NCI-H128 (cell line): ENCODE data around the gene FKBP1B.
"Not testable (repeated sequence)": the region's sequence is repeated elsewhere in the genome, so short reads cannot be mapped to it uniquely, and the experiment has no call there.

Source experiments
- DNase-seq: peaks from one replicate; lab custom pipeline; 2025; ENCODE audit not compliant: unreplicated experiment; lab: John Stamatoyannopoulos, UW

FKBP1B gene

GRCh38 chr2:24100732-24101131, 51.2 kb downstream of the FKBP1B start:
- not testable (repeated sequence) for DNase-seq

DNA sequence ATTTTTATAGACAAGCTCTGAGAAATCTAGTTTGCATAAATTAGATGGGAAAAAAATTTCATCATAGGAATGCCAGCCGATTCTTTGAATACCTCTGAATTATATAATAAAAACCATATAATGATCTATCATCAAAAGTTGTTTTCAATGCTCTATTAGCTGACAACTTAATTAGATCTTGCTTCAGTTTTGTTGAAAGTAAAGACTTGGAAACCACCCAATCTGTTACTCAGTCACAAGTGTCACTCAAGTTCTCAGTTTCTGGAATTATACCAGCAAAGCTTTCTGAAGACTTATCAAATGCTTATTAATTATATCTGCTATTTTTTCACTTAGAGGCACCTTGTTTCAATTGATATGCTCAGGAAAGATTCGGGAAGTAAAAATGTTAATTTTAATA, 52.5 kb downstream of the FKBP1B start:
- no peak for DNase-seq

DNA sequence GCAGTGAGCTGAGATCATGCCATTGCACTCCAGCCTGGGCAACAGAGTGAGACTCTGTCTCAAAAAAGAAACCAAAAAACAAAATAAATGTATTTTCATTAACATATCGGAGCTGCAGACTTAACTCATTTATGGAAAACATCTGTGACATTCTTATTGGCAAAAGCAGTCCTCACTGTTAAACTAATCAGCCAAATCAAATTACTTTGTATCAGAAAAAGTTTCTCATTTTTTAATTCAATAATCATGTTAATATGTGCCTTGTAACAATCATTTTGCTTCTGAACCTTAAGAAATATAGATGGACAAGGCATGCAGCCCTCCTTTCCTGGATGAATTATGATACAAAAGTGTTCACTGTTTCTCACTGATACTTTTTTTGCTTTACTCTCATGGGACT, 53.1 kb downstream of the FKBP1B start:
- no peak for DNase-seq

- DNase-seq: no peak
Observed at GRCh38 chr2:24104110-24104650, 54.6 kb downstream of the FKBP1B start.

DNA sequence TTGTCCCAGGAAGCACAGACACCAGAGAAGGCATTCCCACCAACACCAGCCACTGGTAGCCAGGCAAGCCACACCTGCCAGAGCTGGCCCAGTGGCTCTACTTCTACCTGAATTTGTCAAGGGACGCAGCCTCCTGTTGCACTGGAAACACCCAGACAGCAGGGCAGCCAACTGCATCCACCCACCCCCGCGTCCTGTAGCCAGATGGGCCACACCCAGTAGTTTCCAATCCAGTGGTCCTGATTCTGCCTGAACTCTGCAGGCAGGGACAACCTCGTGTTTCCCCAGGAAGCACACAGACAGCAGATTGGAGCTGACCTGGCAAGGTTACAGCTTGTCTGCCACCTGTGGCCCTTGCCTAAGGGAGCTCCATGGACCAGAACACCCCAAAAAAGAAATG, 55.4 kb downstream of the FKBP1B start:
- no peak for DNase-seq

- DNase-seq: no peak
Observed at GRCh38 chr2:24105816-24106215, 56.3 kb downstream of the FKBP1B start.

GRCh38 chr2:24106786-24107185, 57.2 kb downstream of the FKBP1B start:
- no peak for DNase-seq

DNA sequence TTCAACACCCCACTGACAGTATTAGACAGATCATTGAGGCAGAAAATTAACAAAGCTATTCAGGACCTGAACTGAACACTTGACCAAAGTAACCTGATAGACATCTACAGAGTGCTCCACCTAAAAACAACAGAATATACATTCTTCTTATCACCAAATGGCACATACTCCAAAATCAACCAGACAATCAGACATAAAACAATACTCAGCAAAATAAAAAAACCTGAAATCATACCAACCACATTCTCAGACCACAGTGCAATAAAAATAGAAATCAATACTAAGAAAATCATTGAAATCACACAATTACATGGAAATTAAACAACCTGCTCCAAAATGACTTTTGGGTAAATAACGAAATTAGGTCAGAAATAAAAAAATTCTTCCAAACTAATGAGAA, 57.8 kb downstream of the FKBP1B start:
- DNase-seq: no peak

DNA sequence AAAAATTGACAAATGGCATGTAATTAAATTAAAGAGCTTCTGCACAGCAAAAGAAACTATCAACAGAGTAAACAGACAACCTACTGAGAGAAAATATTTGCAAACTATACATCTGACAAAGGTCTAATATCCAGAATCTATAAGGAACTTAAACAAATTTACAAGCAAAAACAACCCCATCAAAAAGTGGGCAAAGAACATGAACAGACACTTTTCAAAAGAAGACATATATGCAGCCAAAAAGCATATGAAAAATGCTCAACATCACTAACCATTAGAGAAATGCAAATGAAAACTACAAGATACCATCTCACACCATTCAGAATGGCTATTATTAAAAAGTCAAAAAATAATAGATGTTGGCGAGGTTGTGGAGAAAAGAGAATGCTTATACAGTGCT, 59.9 kb downstream of the FKBP1B start:
- DNase-seq: not testable (repeated sequence)

DNA sequence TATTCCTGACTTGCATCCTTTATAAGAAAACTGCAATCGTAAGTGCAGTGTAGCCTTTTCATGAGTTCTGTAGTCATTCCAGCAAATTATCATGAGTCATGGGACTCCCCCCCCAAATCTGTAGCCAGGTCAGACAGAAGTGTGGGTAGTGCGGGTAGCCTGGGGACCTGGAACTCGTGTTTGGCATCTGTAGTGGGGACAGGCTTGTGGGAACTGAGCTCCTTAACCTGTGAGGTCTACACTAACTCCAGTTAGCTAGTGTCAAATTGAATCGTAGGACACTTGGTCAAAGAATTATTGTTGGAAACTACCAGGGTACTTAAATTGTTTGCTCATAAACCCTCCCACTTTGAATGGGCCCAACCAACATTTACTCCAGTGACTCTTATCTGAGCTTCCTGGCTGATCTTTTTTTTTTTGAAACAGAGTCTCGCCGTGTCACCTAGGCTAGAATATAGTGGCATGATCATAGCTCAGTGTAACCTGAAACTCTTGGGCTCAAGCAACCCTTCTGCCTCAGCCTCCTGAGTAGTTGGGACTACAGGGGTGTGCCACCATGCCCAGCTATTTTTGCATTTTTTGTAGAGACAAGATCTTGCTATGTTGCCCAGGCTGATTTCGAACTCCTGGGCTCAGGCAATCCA, 61.2 kb downstream of the FKBP1B start:
- DNase-seq: no peak

DNA sequence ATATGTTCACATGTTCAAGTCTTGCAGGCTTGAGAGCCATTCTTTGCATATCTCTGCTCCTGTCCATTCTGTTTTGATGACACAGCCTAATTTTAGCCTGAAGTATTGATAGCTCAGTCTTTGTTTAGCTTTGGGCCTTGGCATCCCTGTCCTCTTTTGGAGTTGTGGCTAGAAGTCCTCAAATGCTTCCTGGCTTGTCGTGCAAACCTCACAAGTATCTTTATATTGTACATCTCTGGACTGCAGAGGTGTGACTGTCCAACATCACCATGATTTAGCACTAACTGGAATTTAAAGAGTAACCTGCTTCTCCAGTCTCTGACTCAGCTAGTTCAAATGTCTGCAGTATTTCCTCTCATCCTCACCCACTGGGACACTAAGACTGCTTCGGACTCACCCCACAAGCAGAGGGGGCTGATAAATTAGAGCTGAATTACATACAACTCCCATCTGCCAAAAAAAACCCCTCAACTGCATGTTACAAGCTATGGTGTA, 61.9 kb downstream of the FKBP1B start:
- no peak for DNase-seq
